Activated CD8-positive, alpha-beta memory T cell treated with anti-CD3 and anti-CD28 coated beads, Interleukin-2, amount 10 ng/mL, durations not matched to agents 7 days and 5 days (primary cell): ENCODE results near the gene DHRS11. TPM values are rescaled to one million over a fixed set of nuclear protein-coding genes. Genes with fewer than 3 reads are reported as not detected.
A peak's percentile ranks its signal among the peaks of the same experiment; 100 is the strongest.

ENCODE experiments used
- ATAC-seq: fragments of 150-1000 bp; cut with Tn5 transposase; one replicate; pipeline ENCODE4 v1.10.0; 2021; ENCODE audit warnings: moderate library complexity
- CTCF ChIA-PET: fragments of 350-600 bp; sonication (Branson Sonifier 250); formaldehyde crosslinking; loops from one replicate; lab custom pipeline; 2021; ENCODE audit warnings: antibody characterized with exemption; lab: Charles Lee
- DNase-seq: peaks from one replicate; pipeline ENCODE4 v3.0.0-alpha.2; 2020
- H3K27ac Mint-ChIP-seq: one replicate; pipeline ENCODE4 v1.8.0; 2021; ENCODE audit warnings: mild to moderate bottlenecking, mixed read lengths
- H3K27me3 Mint-ChIP-seq: one replicate; pipeline ENCODE4 v1.8.0; 2021; ENCODE audit warnings: mixed read lengths
- H3K36me3 Mint-ChIP-seq: one replicate; pipeline ENCODE4 v1.8.0; 2021; ENCODE audit warnings: mild to moderate bottlenecking, mixed read lengths
- H3K4me1 Mint-ChIP-seq: one replicate; pipeline ENCODE4 v1.8.0; 2021; ENCODE audit warnings: mixed read lengths
- H3K4me3 Mint-ChIP-seq: one replicate; pipeline ENCODE4 v1.8.0; 2021; ENCODE audit warnings: mild to moderate bottlenecking, moderate library complexity, mixed read lengths
- H3K9me3 Mint-ChIP-seq: one replicate; pipeline ENCODE4 v1.8.0; 2022; ENCODE audit warnings: low read depth, mixed read lengths
- total RNA-seq, 2 experiments: library from RNA; stranded (reverse); gene quantifications; one replicate each; pipeline ENCODE4 v1.2.3, GENCODE V29; 2021

Gene DHRS11
- total RNA-seq, 2 experiments from 2014 or later: 4.5 to 8.0 TPM

DNA sequence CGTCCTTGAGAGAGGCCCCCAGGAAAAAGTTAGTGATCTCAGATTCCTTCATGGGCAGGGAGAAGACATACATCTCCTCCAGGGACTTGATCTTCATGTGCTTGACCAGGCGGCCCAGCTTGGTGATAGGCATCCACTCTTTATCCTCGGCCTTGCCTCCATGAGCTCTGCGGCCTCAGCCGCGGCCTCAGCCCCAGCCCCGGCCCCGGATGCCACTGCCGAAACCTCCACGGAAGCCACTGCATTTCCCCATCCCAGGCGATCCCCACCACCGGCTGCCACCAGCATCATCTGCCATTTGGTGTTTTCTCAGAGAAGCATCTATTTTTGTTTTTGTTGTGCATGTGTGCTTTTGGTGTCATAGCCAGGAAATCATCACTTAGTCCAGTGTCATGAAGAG is 16.7 kb upstream of the DHRS11 start:
- Mint-ChIP-seq H3K27me3 (no peaks in the 10 kb centered on the region), H3K4me1 (peaks cover 4% of the 10 kb centered on the region), H3K36me3 (peaks cover 50% of the 10 kb centered on the region), H3K9me3 (no peaks in the 10 kb centered on the region), H3K4me3 (no peak overlapping the region), H3K27ac (no peak overlapping the region)
- DNase-seq: no peak
- ATAC-seq: no peak
- CTCF ChIA-PET: interaction anchor here (1.0 kb wide), 1 partner anchor 13 kb away, joined by 3 read pairs; no protein-coding TSS in a partner anchor

DNA sequence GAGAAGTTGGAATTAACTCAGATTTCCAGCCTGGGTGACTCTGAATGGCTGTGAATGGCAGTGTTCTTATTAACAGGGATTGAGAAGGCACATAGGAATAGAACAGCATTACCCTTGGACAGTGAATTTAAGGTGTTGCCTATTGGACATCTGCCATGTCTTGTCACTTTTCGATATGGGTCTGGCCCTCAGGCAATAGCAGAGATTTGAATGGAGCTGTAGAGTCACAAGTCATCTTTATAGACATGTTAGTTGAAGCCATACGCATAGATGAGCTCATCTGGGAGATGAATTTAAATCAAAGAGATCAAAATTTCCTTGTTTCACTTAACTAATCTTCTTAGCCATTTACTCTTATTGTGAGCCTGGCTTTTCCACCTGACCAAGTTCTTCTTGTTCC is 14.9 kb upstream of the DHRS11 start:
- Mint-ChIP-seq H3K4me1 (peaks cover 4% of the 10 kb centered on the region), H3K27me3 (no peaks in the 10 kb centered on the region), H3K4me3 (no peak overlapping the region), H3K27ac (no peak overlapping the region), H3K9me3 (no peaks in the 10 kb centered on the region), H3K36me3 (peaks cover 54% of the 10 kb centered on the region)
- no peak for DNase-seq
- no peak for ATAC-seq
- CTCF ChIA-PET: no interaction called here

GRCh38 chr17:36578671-36579070 is 13.0 kb upstream of the DHRS11 start:
- Mint-ChIP-seq H3K4me1 (peaks cover 2% of the 10 kb centered on the region), H3K9me3 (no peaks in the 10 kb centered on the region), H3K36me3 (peaks cover 47% of the 10 kb centered on the region), H3K27ac (no peak overlapping the region), H3K4me3 (no peak overlapping the region), H3K27me3 (no peaks in the 10 kb centered on the region)
- no peak for DNase-seq
- no peak for ATAC-seq
- CTCF ChIA-PET: interaction anchor here (0.9 kb wide), 1 partner anchor 13 kb away, joined by 3 read pairs; the partner anchor contains the start of gene DHRS11

- Mint-ChIP-seq H3K36me3 (peaks cover 52% of the 10 kb centered on the region), H3K4me3 (no peak overlapping the region), H3K4me1 (peaks cover 2% of the 10 kb centered on the region), H3K9me3 (no peaks in the 10 kb centered on the region), H3K27me3 (no peaks in the 10 kb centered on the region), H3K27ac (no peak overlapping the region)
- no peak for DNase-seq
- CTCF ChIA-PET: interaction anchor here (0.5 kb wide), 1 partner anchor 678 kb away, joined by 3 read pairs; no protein-coding TSS in a partner anchor
- no peak for ATAC-seq
Measured at GRCh38 chr17:36583787-36584186, 7.9 kb upstream of the DHRS11 start.

DNA sequence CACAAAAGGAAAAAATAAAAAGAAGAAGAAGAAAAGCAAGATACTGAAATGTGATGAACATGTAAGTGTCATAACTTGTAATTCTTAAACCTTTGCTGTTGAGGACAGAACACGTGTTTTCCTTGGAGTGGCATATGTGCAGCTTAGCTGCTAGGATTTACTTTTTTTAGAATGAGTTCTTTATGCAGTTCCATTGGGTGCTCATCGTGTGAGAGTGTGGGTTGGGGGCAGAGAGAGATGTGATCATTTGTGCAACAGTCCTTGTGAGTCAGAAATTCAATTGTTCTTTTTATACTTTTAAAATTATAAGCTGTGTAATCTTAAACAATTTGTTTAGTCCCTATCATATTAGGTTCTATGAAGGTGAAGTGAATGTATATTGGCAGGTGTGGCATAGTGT is 5.5 kb upstream of the DHRS11 start:
- H3K4me3 Mint-ChIP-seq: no peak overlapping the region
- H3K36me3 Mint-ChIP-seq: peaks cover 49% of the 10 kb centered on the region
- peaks cover 23% of the 10 kb centered on the region for H3K4me1 Mint-ChIP-seq
- H3K27ac Mint-ChIP-seq: no peak overlapping the region
- ATAC-seq: no peak
- no peak for DNase-seq
- no peaks in the 10 kb centered on the region for H3K9me3 Mint-ChIP-seq
- H3K27me3 Mint-ChIP-seq: no peaks in the 10 kb centered on the region
- CTCF ChIA-PET: interaction anchor here (1.5 kb wide), 1 partner anchor 15 kb away, joined by 3 read pairs; no protein-coding TSS in a partner anchor

DNA sequence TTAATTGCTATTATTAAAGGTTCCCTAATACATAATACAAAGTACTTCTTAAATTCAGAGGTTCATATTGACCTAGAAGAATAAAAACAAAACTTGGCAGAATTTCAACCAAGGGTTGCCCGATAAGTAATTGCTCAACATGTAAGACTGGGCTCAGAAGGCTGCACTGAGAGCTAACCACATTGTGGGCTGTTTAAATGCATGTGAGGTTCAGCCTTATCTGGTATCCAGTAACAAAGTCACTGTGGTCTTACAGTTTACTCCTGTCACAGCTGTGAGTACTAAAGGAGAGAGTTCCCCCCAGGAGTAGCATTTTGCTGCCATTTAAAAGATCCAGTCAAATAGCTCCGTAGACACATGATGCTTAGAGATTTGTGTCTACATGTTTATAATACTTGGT is 1.6 kb upstream of the DHRS11 start:
- peak overlapping the region; percentile 58 for H3K27ac Mint-ChIP-seq
- no peak overlapping the region for H3K4me3 Mint-ChIP-seq
- H3K36me3 Mint-ChIP-seq: peaks cover 35% of the 10 kb centered on the region
- no peaks in the 10 kb centered on the region for H3K27me3 Mint-ChIP-seq
- no peaks in the 10 kb centered on the region for H3K9me3 Mint-ChIP-seq
- DNase-seq (peak; percentile 63), ATAC-seq (peak; percentile 20)
- peaks cover 35% of the 10 kb centered on the region for H3K4me1 Mint-ChIP-seq
- CTCF ChIA-PET: interaction anchor here (0.9 to 5.8 kb wide), 3 partner anchors 12 to 165 kb away, joined by 4 to 45 read pairs (median 7); partner anchors contain the start of gene MRM1

DNA sequence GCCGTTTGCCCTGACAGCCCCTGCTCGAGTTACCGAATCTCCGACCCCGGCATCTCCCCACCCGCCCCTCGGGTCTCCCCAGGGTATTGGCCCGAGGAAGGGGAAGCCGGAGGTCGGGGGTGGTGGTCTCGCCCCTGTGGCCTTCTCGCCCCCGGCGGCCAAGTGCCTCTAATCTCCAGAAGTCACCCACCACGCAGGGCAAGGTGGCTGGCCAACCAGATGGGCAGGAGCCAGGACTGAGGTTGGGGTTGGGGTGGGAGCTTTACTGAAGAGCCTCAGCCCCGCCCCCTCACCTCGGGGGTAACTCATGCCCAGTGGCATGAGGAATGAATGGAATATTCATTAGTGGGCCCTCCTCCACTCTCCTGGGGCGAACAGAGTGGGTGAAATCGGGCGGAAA is 637 bp downstream of the DHRS11 start:
- CTCF ChIA-PET: interaction anchor here (1.0 to 5.8 kb wide), 3 partner anchors 10 to 35 kb away, joined by 3 to 45 read pairs (median 3); partner anchors contain the start of gene MRM1
- peaks cover 35% of the 10 kb centered on the region for H3K4me1 Mint-ChIP-seq
- DNase-seq (peak; percentile 45), ATAC-seq (no peak)
- no peaks in the 10 kb centered on the region for H3K27me3 Mint-ChIP-seq
- no peak overlapping the region for H3K27ac Mint-ChIP-seq
- H3K9me3 Mint-ChIP-seq: no peaks in the 10 kb centered on the region
- H3K36me3 Mint-ChIP-seq: peaks cover 21% of the 10 kb centered on the region
- peak overlapping the region; percentile 63 for H3K4me3 Mint-ChIP-seq

- Mint-ChIP-seq H3K4me3 (peak overlapping the region; percentile 63), H3K36me3 (peaks cover 19% of the 10 kb centered on the region), H3K9me3 (no peaks in the 10 kb centered on the region), H3K27me3 (no peaks in the 10 kb centered on the region), H3K4me1 (peaks cover 35% of the 10 kb centered on the region), H3K27ac (no peak overlapping the region)
- DNase-seq (peak; percentile 35), ATAC-seq (no peak)
- CTCF ChIA-PET: interaction anchor here (0.7 to 5.8 kb wide), 5 partner anchors 10 to 49 kb away, joined by 3 to 45 read pairs (median 3); partner anchors contain the start of genes GGNBP2 and MRM1
Measured at GRCh38 chr17:36592716-36593321, 1.1 kb downstream of the DHRS11 start.

DNA sequence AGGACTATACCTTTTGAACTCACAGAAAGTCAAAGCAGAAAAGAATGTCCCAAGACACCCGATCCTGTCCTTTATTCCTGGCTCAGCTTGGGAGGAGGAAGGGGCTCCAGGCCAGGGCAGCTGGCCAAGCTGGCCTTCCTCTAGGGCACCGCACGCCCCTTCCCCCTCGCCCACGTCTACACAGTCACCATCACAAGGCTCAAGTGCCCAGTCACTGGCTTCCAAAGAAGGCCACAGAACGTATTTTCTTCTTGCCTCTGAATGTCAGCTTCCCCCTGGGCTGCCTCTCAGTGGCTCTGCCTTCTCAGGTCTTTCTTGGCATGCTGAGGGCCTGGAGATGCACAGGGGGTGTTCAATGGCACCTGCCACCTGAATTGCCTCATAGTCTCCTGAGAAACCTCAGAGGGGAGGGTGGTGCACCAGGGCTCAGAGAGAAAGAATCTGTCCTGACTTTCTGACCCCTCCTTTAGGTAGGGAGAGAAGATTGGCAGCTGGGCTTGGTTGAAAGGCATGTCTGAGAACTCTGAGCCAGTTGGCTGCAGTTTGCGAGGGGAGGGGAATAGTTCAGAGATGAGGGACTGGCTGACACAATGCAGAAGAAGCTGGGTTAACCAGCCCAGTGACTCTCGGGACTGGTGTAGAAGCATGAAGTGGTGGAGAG is 2.1 kb downstream of the DHRS11 start:
- Mint-ChIP-seq H3K27me3 (no peaks in the 10 kb centered on the region), H3K4me3 (no peak overlapping the region), H3K4me1 (peaks cover 33% of the 10 kb centered on the region), H3K27ac (no peak overlapping the region), H3K36me3 (peaks cover 15% of the 10 kb centered on the region), H3K9me3 (no peaks in the 10 kb centered on the region)
- CTCF ChIA-PET: interaction anchor here (0.7 to 5.8 kb wide), 3 partner anchors 9 to 50 kb away, joined by 3 to 45 read pairs (median 3); partner anchors contain the start of genes GGNBP2 and MRM1
- DNase-seq (peak; percentile 34), ATAC-seq (no peak)

DNA sequence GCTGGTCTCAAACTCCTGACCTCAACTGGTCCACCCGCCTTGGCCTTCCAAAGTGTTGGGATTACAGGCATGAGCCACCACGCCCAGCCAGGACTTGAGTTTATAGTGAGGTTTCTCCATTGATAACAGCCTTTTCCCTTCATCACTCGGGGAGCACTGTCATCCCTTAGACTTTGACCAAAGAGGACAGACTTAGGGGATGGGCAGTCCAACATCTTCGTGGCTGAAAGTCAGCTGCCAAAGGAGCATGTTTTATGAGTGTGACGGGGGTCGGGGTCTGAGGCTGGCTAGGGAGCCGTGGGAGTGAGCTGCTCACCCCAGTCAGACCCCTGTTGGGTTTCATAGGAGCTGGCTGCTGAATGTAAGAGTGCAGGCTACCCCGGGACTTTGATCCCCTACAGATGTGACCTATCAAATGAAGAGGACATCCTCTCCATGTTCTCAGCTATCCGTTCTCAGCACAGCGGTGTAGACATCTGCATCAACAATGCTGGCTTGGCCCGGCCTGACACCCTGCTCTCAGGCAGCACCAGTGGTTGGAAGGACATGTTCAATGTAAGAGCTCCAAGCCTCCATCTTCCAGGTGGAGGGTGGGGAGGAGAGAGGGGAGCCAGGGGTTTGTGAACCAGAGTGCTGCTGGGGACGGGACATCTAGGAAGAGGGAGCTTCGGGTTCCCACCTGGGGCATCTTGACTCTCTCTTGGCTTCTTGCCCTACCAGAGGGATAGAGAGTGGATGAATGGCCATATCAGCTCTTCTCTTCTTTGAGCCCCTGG is 3.1 kb downstream of the DHRS11 start:
- ATAC-seq (no peak), DNase-seq (peak; percentile 36)
- Mint-ChIP-seq H3K27me3 (no peaks in the 10 kb centered on the region), H3K27ac (no peak overlapping the region), H3K9me3 (no peaks in the 10 kb centered on the region), H3K36me3 (peaks cover 6% of the 10 kb centered on the region), H3K4me3 (no peak overlapping the region), H3K4me1 (peaks cover 24% of the 10 kb centered on the region)
- CTCF ChIA-PET: interaction anchor here (5.8 kb wide), 1 partner anchor 8 kb away, joined by 45 read pairs; the partner anchor contains the start of gene MRM1

GRCh38 chr17:36597226-36597625 is 5.5 kb downstream of the DHRS11 start:
- no peak overlapping the region for H3K4me3 Mint-ChIP-seq
- no peaks in the 10 kb centered on the region for H3K27me3 Mint-ChIP-seq
- peaks cover 22% of the 10 kb centered on the region for H3K4me1 Mint-ChIP-seq
- CTCF ChIA-PET: no interaction called here
- H3K36me3 Mint-ChIP-seq: peaks cover 1% of the 10 kb centered on the region
- H3K9me3 Mint-ChIP-seq: no peaks in the 10 kb centered on the region
- no peak overlapping the region for H3K27ac Mint-ChIP-seq
- no peak for ATAC-seq
- DNase-seq: peak; percentile 37

GRCh38 chr17:36597866-36598777 is 6.4 kb downstream of the DHRS11 start:
- Mint-ChIP-seq H3K27ac (no peak overlapping the region), H3K9me3 (no peaks in the 10 kb centered on the region), H3K27me3 (no peaks in the 10 kb centered on the region), H3K36me3 (peaks cover 1% of the 10 kb centered on the region), H3K4me3 (no peak overlapping the region), H3K4me1 (peaks cover 20% of the 10 kb centered on the region)
- CTCF ChIA-PET: interaction anchor here (0.6 kb wide), 1 partner anchor 36 kb away, joined by 3 read pairs; no protein-coding TSS in a partner anchor
- peak; percentile 36 for DNase-seq
- ATAC-seq: no peak
